Measurements from ENCODE around the gene LY86.

DNA sequence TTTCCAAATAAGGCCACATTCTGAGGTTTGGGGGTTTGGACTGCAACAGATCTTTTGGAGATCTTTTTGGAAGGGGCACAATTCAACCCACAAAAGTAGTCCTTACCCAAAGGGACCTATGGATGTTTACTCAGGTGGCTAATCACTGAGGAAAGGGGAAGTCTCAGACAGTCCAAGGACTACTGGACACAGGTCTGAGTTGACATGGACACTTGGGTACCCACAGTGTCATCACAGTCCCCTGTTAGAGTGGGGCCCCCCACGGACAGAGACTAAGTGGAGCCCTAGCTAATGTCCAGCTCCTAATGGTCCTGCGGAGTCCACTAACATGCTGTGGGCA lies 101.6 kb downstream of the LY86 start:
- TF ChIP-seq CTCF (IDR thresholded peaks at IDR 0.05), result no peak
- no peak for TF ChIP-seq POLR2AphosphoS5 (IDR thresholded peaks at IDR 0.05)

Measured in upper lobe of left lung (tissue), 4 donors.